HG03521 (cell line): ENCODE results near the gene TMEM203.

Experiments
- ATAC-seq: cut with Tn5 transposase; IDR thresholded peaks from one replicate; pipeline ENCODE4 v1.9.1; 2021; ENCODE audit warnings: mild to moderate bottlenecking, moderate library complexity; ENCODE audit not compliant: unreplicated experiment

TMEM203 gene

GRCh38 chr9:137230705-137231371 lies 25.4 kb upstream of the TMEM203 start, which contains the start of gene SLC34A3:
Gene SLC34A3 (plus strand): TSS chr9:137230901. CDS start chr9:137231703, 802 bp downstream.
- ATAC-seq = no peak

- no peak for ATAC-seq
Measured at GRCh38 chr9:137229903-137230704, 24.7 kb upstream of the TMEM203 start.

GRCh38 chr9:137228968-137229896 lies 23.8 kb upstream of the TMEM203 start:
- ATAC-seq = no peak

DNA sequence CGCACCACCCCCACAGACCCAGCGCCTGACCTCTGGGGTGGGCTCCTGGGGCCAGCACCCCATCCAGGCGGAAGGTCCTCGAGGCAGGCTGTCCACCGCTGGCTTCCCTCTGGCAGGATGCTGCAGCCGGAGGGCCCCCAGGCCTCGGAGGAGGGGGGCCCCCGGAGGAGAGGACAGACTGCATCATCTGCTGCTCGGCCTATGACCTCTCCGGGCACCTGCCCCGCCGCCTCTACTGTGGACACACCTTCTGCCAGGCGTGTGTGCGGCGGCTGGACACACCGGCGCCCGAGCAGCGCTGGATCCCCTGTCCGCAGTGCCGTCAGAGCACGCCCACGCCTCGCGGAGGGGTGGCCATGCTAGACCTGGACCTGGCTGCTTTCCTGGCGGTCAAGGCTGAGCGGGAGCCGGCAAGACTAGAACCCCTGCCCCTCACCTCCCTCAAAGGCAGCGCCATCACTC lies 23.1 kb upstream of the TMEM203 start:
- no peak for ATAC-seq

DNA sequence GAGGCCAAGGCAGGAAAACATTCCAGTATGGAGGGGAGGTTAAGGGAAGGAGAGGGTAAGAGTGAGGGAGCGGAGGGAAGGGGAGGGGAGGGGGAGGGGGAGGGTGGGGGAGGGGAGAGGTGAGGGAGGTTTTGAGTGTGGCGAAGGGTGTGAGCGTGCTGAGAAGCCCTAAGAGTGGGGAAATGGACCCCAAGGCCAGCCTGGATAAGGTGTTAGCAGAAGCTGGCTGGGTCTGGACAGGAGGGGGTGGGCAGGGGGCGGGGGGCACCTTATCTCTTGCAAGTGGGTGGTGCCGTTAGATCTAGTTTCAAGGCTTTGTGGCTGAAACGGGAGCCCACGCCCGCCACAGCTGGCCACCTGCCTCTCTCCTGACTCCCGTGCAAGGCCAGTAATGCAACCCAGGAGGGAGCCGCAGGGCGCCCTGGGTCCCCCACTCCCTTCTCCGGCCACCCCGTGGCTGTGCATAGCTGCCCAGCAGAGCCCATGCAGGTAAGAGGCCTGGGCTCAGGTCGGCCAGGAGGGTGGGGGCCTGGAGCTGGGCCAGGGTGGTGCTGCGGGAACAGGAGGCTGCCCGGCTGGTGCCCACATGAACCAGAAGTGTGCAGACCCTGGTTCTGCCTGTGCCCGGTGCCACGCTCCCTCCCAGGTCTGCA lies 22.5 kb upstream of the TMEM203 start:
- no peak for ATAC-seq

DNA sequence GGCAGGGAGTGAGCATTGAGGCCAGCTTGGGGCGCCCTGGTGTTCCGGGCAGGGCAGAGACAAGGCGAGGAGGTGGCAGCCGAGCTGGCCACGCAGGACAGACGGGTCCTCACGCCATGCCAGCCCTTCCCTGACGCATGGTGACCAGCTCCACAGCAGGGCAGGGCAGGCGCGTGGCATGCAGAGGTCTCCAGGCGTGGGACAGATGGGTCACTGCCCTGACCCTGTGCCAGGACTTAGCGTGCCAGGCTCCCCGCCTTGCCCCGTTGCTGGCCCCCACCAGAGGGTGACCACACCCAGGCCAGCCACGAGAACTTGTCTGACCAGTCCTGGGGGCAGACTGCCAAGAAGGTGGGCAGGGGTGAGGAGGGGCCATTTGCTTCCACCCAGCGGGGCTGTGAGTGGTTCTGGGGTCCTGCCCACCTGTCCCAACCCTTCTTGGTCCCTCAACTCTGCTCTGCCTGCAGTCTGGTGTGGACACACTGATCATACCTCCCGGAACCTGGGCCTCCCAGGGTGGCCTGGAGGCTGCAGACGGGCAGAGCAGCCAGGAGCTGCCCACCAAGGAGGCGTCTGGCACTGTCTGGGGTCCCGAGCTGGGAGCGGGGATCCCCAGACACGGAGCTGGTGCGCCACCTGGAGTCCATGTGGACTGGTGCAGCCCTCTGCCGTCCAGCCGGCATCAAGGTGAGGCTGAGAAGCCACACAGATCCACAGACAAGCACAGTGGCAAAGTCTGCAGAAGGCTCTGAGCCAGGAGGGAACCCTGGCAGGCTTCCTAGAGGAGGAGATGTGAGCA lies 21.8 kb upstream of the TMEM203 start, which contains the start of gene RNF224:
Gene RNF224 (plus strand): TSS at position 449 of the 799 bp plus-strand sequence. CDS start 834 bp downstream, outside the sequence.
- no peak for ATAC-seq

DNA sequence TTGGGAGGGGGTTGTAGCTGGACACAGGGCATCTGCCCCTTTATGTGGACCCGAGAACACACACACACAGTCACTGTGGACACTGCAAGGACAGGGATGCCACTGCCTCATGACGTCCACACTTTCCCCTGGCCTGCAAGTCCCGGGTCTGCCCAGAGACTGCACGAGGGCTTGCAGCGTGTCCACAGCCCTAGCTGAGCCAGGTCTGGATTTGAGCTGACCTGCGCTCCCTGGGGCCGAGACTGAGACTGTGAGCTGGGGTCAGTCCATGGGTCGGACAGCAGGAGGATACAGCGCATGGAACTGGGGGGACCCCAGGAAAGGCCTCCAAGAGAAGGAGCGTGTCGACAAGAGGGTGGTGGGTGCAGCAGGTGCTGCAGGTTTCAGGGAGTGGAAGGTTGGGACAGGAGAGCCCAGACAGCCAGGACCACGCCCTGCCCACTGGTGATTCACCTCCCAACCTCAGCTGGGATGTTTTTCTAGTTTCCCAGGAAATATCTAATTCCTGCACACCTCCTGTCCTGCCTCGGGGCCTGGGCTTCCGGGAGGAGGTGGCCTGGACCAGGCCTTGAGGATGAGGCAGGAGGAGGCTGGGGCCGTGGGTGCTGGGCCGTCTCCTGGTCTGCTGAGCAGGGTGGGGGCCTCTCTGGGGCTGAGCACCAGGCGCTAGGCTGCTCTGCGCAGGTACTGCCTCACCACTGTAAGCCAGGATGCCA lies 21.0 kb upstream of the TMEM203 start:
- ATAC-seq = no peak

DNA sequence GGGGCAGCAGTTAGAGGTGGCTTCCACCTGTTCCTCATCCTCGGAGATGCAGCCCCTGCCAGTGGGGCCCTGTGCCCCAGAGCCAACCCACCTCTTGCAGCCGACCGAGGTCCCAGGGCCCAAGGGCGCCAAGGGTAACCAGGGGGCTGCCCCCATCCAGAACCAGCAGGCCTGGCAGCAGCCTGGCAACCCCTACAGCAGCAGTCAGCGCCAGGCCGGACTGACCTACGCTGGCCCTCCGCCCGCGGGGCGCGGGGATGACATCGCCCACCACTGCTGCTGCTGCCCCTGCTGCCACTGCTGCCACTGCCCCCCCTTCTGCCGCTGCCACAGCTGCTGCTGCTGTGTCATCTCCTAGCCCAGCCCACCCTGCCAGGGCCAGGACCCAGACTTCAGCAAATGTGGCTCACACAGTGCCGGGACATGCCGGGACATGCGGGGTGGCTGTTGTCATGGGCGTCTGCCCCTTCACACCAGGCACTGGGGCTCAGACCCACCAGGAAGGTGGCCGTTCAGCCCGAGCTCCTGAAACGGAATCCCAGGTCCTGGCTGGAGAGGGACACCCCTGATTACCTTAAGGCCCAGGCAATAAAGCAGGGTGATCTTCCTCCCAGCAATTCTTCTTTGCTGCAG lies 20.4 kb upstream of the TMEM203 start:
- ATAC-seq = no peak

- no peak for ATAC-seq
Measured at GRCh38 chr9:137224830-137225694, 19.6 kb upstream of the TMEM203 start, which contains the start of gene CYSRT1. Gene CYSRT1 (plus strand): TSS chr9:137225174. CDS start chr9:137225622, 448 bp downstream.

- peak; percentile 82 for ATAC-seq
Measured at GRCh38 chr9:137223078-137223970, 17.9 kb upstream of the TMEM203 start.

DNA sequence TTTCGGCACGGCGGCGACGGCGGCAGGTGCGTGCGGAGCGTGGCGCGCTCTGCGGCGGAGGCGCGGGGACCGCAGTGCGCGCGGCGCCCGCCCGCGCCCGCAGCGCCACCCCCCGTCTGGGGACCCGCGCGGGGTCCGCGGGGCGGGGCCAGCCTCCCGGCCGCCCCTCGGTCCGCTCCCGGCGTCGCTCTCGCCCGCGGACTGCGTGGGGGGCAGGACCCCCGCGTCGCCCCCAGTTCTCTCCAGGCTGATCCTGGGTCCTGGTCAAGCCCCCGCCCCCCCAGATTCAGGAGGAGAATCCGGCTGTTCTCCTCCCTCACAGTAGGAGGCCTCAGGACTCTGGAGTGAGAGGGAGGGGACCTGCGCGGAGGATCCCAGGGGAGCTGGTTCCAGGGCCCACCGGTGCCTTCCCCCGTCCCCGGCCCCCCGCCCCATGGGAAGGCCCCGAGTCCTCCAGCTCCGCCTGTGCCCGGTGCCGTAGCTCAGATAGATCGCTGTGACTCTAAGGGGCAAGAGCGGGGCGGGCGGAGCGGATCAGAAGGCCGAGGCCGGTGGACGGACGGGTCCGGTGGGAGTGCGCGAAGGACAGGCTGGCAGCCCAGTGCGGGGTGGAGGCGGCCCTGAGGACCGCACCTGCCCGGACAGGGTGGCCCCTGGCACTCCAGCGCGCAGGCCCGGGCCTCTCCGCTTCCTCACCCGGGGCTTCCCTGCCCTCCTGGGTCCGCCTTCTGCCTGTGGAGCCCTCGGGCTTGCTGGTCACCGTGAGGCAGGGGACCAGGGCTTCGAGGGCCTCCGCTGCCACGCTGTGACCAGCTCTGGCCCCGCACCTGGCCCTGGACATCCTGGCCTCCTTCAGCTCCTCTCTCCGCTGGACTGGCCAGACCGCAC lies 17.0 kb upstream of the TMEM203 start, which contains the start of gene RNF208:
Gene RNF208 (minus strand): TSS at position 51 of the 888 bp plus-strand sequence. CDS start 1,028 bp downstream, outside the sequence.
- ATAC-seq = no peak

GRCh38 chr9:137221506-137222111 lies 16.2 kb upstream of the TMEM203 start:
- ATAC-seq = no peak

GRCh38 chr9:137221095-137221505 lies 15.7 kb upstream of the TMEM203 start:
- no peak for ATAC-seq

- ATAC-seq = no peak
Measured at GRCh38 chr9:137220317-137221094, 15.1 kb upstream of the TMEM203 start.
